ENCODE measurements around the gene F13B. TPM values are rescaled to one million over a fixed set of nuclear protein-coding genes. Genes with fewer than 3 reads are reported as not detected.

Gene F13B, protein sequence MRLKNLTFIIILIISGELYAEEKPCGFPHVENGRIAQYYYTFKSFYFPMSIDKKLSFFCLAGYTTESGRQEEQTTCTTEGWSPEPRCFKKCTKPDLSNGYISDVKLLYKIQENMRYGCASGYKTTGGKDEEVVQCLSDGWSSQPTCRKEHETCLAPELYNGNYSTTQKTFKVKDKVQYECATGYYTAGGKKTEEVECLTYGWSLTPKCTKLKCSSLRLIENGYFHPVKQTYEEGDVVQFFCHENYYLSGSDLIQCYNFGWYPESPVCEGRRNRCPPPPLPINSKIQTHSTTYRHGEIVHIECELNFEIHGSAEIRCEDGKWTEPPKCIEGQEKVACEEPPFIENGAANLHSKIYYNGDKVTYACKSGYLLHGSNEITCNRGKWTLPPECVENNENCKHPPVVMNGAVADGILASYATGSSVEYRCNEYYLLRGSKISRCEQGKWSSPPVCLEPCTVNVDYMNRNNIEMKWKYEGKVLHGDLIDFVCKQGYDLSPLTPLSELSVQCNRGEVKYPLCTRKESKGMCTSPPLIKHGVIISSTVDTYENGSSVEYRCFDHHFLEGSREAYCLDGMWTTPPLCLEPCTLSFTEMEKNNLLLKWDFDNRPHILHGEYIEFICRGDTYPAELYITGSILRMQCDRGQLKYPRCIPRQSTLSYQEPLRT
- not detected for total RNA-seq
- polyA plus RNA-seq: not detected
- long read RNA-seq, donor 1: 0 reads
- long read RNA-seq, donor 2: 0 reads
- long read RNA-seq, donor 3: 0 reads
- long read RNA-seq, donor 4: 0 reads
- long read RNA-seq, donor 5: 0 reads

GRCh38 chr1:197066719-197067456 is at the start of gene F13B:
F13B (minus strand) TSS chr1:197067260; CDS start chr1:197067223, 37 bp downstream.
- DNase-seq: peak in 1 of 3 donors; percentile 4
- WGBS, 2 donors: 70 to 83% methylated on average over 3 of the region's 3 CpGs
- Histone ChIP-seq H3K27ac (ENCODE audit: low read depth in 1 of 2, low read length in 1 of 2) (no peak within 1 kb of the TSS), H3K36me3 (ENCODE audit: control insufficient read depth in 4 of 4, insufficient read depth in 4 of 4, low read length in 4 of 4) (no peaks in the 10 kb centered on the region), H3K4me1 (ENCODE audit: control insufficient read depth in 5 of 5, insufficient read depth in 5 of 5, low read length in 5 of 5) (no peaks in the 10 kb centered on the region), H3K9ac (ENCODE audit: insufficient read depth in 1 of 2, low read length in 2 of 2) (no peak within 1 kb of the TSS), H3K4me3 (no peak within 1 kb of the TSS), H3K27me3 (ENCODE audit: control insufficient read depth in 3 of 3, insufficient read depth in 3 of 3, low read length in 2 of 3) (no peaks in the 10 kb centered on the region), H3K9me3 (ENCODE audit: control insufficient read depth in 4 of 4, insufficient read depth in 3 of 4, low read length in 3 of 4) (peaks cover 0 to 4% (median 0%) of the 10 kb centered on the region in 4 donors)
- no peak for TF ChIP-seq CTCF (IDR thresholded peaks at IDR 0.05; ENCODE audit: control extremely low read depth, extremely low read depth)
- no peak for ATAC-seq (ENCODE audit: insufficient read depth, low FRiP score)

- Histone ChIP-seq H3K9ac (ENCODE audit: insufficient read depth in 1 of 2, low read length in 2 of 2) (no peak overlapping the region), H3K9me3 (ENCODE audit: control insufficient read depth in 4 of 4, insufficient read depth in 3 of 4, low read length in 3 of 4) (no peaks in the 10 kb centered on the region), H3K36me3 (ENCODE audit: control insufficient read depth in 4 of 4, insufficient read depth in 4 of 4, low read length in 4 of 4) (peaks cover 0 to 19% (median 7%) of the 10 kb centered on the region in 4 donors), H3K4me3 (no peak overlapping the region), H3K27me3 (ENCODE audit: control insufficient read depth in 3 of 3, insufficient read depth in 3 of 3, low read length in 2 of 3) (no peaks in the 10 kb centered on the region), H3K4me1 (ENCODE audit: control insufficient read depth in 5 of 5, insufficient read depth in 5 of 5, low read length in 5 of 5) (no peaks in the 10 kb centered on the region), H3K27ac (ENCODE audit: low read depth in 1 of 2, low read length in 1 of 2) (no peak overlapping the region)
- TF ChIP-seq CTCF (IDR thresholded peaks at IDR 0.05; ENCODE audit: control extremely low read depth, extremely low read depth): no peak
- WGBS, 2 donors: 91 to 94% methylated on average over 2 of the region's 2 CpGs
- ATAC-seq (ENCODE audit: insufficient read depth, low FRiP score): no peak
- no peak for DNase-seq
Observed at GRCh38 chr1:197116156-197116555, 49.1 kb upstream of the F13B start.

DNA sequence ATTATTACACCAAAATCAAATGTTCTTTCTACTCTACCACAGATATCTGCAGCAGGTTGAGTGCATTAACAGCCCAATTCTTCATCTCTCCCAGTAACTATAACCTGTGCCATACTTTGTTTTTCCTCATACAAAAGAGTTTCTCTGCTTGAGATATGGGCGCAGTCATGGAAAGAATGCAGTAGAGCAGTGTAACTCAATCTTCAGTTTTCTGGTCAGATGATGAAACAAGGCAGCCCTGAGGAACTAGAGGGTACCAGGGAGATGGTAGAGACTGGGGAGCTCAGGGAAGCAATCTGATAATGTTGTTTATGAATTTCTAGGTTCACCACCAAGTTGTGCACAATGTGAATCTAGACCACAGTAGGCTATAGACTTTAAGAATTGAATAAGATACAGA is 39.8 kb upstream of the F13B start:
- Histone ChIP-seq H3K27ac (ENCODE audit: low read depth in 1 of 2, low read length in 1 of 2) (no peak overlapping the region), H3K4me1 (ENCODE audit: control insufficient read depth in 5 of 5, insufficient read depth in 5 of 5, low read length in 5 of 5) (no peaks in the 10 kb centered on the region), H3K9ac (ENCODE audit: insufficient read depth in 1 of 2, low read length in 2 of 2) (no peak overlapping the region), H3K27me3 (ENCODE audit: control insufficient read depth in 3 of 3, insufficient read depth in 3 of 3, low read length in 2 of 3) (no peaks in the 10 kb centered on the region), H3K9me3 (ENCODE audit: control insufficient read depth in 4 of 4, insufficient read depth in 3 of 4, low read length in 3 of 4) (peaks cover 0 to 5% (median 0%) of the 10 kb centered on the region in 4 donors), H3K36me3 (ENCODE audit: control insufficient read depth in 4 of 4, insufficient read depth in 4 of 4, low read length in 4 of 4) (peaks cover 0 to 19% (median 5%) of the 10 kb centered on the region in 4 donors), H3K4me3 (no peak overlapping the region)
- ATAC-seq (ENCODE audit: insufficient read depth, low FRiP score): no peak
- WGBS, 2 donors: 96 to 98% methylated on average over 1 of the region's 1 CpG
- TF ChIP-seq CTCF (IDR thresholded peaks at IDR 0.05; ENCODE audit: control extremely low read depth, extremely low read depth): no peak
- DNase-seq: no peak
